Activated T-helper 17 cell treated with anti-CD3 and anti-CD28 coated beads, Interleukin-2, amount 50 U/mL, for 72 hours (primary cell): Measurements from ENCODE around the gene DDX3X. TPM values are rescaled to one million over a fixed set of nuclear protein-coding genes. Genes with fewer than 3 reads are reported as not detected.
"Not testable (repeated sequence)": the region's sequence is repeated elsewhere in the genome, so short reads cannot be mapped to it uniquely, and the experiment has no call there.

Source experiments
- ATAC-seq: fragments of 150-1000 bp; cut with Tn5 transposase; replicated peaks from 2 replicates; pipeline ENCODE4 v1.10.0; 2021; ENCODE audit warnings: mild to moderate bottlenecking, moderate library complexity
- H3K27ac Mint-ChIP-seq: one replicate; pipeline ENCODE4 v1.8.0; 2022; ENCODE audit warnings: mixed read lengths
- H3K27me3 Mint-ChIP-seq: one replicate; pipeline ENCODE4 v1.8.0; 2022; ENCODE audit warnings: mixed read lengths
- H3K36me3 Mint-ChIP-seq: one replicate; pipeline ENCODE4 v1.8.0; 2022; ENCODE audit warnings: low read depth, mild to moderate bottlenecking, mixed read lengths
- H3K4me1 Mint-ChIP-seq: one replicate; pipeline ENCODE4 v1.8.0; 2022; ENCODE audit warnings: mixed read lengths
- H3K4me3 Mint-ChIP-seq: one replicate; pipeline ENCODE4 v1.8.0; 2022; ENCODE audit warnings: mild to moderate bottlenecking, mixed read lengths
- H3K9me3 Mint-ChIP-seq: one replicate; pipeline ENCODE4 v1.8.0; 2022; ENCODE audit warnings: mixed read lengths
- total RNA-seq, 2 donors: library from RNA; stranded (reverse); gene quantifications; one replicate each; pipeline ENCODE4 v1.2.3, GENCODE V29; 2022

Gene DDX3X
- total RNA-seq, 2 donors from 2014 or later, result 226 to 303 TPM

DNA sequence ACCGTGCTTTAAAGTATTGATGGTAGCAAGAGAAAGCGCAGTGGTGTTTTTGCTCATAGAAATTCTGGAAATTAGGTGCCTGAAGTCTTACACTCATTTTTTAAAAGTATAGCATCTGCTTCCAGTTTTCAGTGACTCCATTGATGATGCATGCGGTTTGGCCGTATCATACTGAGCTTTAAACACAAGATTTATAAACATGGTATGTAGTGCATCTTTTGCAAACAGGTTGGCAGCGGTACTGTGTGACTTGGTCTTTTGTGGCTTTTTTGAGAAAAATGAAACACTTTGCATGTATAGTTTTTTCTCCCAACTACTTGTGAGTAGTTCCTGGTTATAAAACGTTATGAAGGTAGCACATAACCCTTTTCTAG, 2.0 kb downstream of the DDX3X start:
- no peaks in the 10 kb centered on the region for H3K9me3 Mint-ChIP-seq
- H3K4me1 Mint-ChIP-seq, result peaks cover 6% of the 10 kb centered on the region
- H3K36me3 Mint-ChIP-seq, result peaks cover 78% of the 10 kb centered on the region
- ATAC-seq, result peak; percentile 13
- H3K27ac Mint-ChIP-seq, result peak overlapping the region; percentile 100
- H3K27me3 Mint-ChIP-seq, result no peaks in the 10 kb centered on the region
- peak overlapping the region; percentile 95 for H3K4me3 Mint-ChIP-seq

DNA sequence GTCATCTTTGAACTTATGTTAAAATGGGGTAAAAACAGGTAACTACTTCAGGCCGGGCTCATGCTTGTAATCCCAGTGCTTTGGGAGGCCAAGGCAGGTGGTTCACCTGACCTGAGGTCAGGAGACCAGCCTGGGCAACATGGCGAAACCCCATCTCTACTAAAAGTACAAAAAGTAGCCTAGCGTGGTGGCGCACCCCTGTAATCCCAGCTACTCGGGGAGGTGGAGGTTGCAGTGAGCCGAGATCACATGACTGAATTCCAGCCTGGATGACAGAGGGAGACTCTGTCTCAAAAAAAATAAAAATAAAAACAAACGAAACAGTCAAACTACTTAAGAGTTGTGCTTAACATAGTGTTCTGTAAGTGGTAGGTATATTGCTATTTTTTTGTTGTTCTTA, 2.5 kb downstream of the DDX3X start:
- no peaks in the 10 kb centered on the region for H3K9me3 Mint-ChIP-seq
- H3K27ac Mint-ChIP-seq, result peak overlapping the region; percentile 100
- no peak for ATAC-seq
- no peaks in the 10 kb centered on the region for H3K27me3 Mint-ChIP-seq
- peak overlapping the region; percentile 95 for H3K4me3 Mint-ChIP-seq
- peaks cover 83% of the 10 kb centered on the region for H3K36me3 Mint-ChIP-seq
- H3K4me1 Mint-ChIP-seq, result peaks cover 6% of the 10 kb centered on the region

DNA sequence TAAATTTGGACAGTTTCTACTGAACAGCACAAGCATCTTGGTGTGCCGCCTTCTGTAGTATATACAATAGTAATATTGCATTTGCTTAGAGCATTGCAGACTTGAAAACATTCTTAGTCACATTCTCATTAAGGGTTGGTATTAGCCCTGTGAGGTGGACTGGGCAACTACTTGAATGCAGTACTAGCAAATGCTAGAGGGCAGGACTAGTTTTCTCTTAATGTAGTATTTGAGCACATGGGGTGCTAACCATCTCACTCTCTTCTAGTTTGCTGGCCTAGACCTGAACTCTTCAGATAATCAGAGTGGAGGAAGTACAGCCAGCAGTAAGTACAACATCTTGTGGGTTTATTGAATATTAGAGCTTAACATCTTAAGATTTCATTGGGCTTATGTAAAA, 3.2 kb downstream of the DDX3X start:
- Mint-ChIP-seq H3K27me3 (no peaks in the 10 kb centered on the region), H3K4me1 (peaks cover 6% of the 10 kb centered on the region), H3K36me3 (peaks cover 90% of the 10 kb centered on the region), H3K27ac (peak overlapping the region; percentile 36), H3K4me3 (peak overlapping the region; percentile 95), H3K9me3 (no peaks in the 10 kb centered on the region)
- no peak for ATAC-seq

DNA sequence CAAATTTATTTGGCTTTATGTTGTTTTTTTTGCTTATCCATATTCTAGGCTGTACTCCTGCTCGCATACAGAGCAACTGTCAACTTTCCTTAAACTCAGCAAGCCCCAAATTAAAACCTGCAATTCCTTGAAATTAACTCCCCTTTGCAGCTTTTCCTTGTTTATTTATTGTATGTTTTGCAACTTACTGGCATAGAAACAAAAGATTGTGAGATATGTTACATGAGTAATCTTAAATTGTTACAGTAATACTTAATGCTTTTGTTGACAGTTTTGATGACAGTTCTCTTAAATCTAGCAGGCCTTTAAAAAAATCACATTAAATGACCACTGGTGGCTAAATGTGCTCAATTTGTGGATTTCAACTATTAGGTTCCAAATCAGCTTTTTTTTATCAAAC, 4.5 kb downstream of the DDX3X start:
- no peaks in the 10 kb centered on the region for H3K9me3 Mint-ChIP-seq
- H3K4me1 Mint-ChIP-seq, result peaks cover 6% of the 10 kb centered on the region
- no peak for ATAC-seq
- H3K36me3 Mint-ChIP-seq, result peaks cover 100% of the 10 kb centered on the region
- peak overlapping the region; percentile 95 for H3K4me3 Mint-ChIP-seq
- peak overlapping the region; percentile 36 for H3K27ac Mint-ChIP-seq
- no peaks in the 10 kb centered on the region for H3K27me3 Mint-ChIP-seq

DNA sequence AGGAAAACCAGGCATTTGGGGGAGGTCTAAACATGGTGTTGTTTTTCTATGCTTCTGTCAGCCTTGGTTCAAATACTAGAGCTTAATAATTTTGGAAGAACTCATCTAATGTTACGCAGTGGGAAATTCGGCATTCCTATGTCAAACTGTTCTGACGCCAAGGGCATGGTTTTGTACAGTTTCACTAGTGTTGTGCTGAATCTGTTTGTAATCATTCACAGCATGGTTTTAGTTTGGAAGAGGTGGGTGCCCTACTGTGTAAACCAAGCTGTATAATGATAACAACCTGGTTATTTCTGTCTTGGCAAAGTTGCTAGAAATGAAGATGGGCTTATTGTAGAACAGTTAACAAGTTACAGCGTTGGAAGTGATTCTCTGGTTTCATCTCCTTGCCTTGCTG, 5.2 kb downstream of the DDX3X start:
- peaks cover 100% of the 10 kb centered on the region for H3K36me3 Mint-ChIP-seq
- no peak for ATAC-seq
- H3K9me3 Mint-ChIP-seq, result no peaks in the 10 kb centered on the region
- no peaks in the 10 kb centered on the region for H3K27me3 Mint-ChIP-seq
- H3K4me3 Mint-ChIP-seq, result peak overlapping the region; percentile 95
- H3K4me1 Mint-ChIP-seq, result peaks cover 6% of the 10 kb centered on the region
- peak overlapping the region; percentile 36 for H3K27ac Mint-ChIP-seq

DNA sequence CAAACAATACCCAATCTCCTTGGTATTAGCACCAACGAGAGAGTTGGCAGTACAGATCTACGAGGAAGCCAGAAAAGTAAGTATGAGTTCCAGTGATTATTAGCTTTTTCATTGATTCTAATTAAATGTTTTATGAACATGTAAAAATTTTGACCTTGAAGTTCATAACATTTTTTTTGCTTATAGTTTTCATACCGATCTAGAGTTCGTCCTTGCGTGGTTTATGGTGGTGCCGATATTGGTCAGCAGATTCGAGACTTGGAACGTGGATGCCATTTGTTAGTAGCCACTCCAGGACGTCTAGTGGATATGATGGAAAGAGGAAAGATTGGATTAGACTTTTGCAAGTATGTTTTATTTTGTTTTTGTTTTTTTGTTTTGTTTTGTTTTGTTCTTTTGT, 10.1 kb downstream of the DDX3X start:
- no peak overlapping the region for H3K4me3 Mint-ChIP-seq
- no peak for ATAC-seq
- H3K4me1 Mint-ChIP-seq, result peaks cover 6% of the 10 kb centered on the region
- H3K9me3 Mint-ChIP-seq, result no peaks in the 10 kb centered on the region
- H3K36me3 Mint-ChIP-seq, result peaks cover 100% of the 10 kb centered on the region
- H3K27me3 Mint-ChIP-seq, result no peaks in the 10 kb centered on the region
- no peak overlapping the region for H3K27ac Mint-ChIP-seq

DNA sequence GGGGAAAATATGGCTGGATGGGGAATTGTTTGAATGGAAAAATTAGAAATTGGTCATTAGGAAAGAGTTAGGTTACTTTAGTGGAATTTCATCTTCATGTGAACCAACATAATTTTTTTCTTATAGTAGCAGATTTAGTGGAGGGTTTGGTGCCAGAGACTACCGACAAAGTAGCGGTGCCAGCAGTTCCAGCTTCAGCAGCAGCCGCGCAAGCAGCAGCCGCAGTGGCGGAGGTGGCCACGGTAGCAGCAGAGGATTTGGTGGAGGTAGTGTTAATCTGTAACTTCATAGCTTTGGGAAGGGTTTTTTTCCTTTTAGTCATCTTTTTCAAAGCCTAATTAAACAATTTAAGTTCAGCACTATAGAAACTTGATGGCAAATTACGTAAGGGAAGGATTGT, 13.2 kb downstream of the DDX3X start:
- peaks cover 86% of the 10 kb centered on the region for H3K36me3 Mint-ChIP-seq
- no peak overlapping the region for H3K27ac Mint-ChIP-seq
- H3K27me3 Mint-ChIP-seq, result no peaks in the 10 kb centered on the region
- no peak for ATAC-seq
- H3K9me3 Mint-ChIP-seq, result no peaks in the 10 kb centered on the region
- H3K4me1 Mint-ChIP-seq, result peaks cover 17% of the 10 kb centered on the region
- H3K4me3 Mint-ChIP-seq, result no peak overlapping the region

DNA sequence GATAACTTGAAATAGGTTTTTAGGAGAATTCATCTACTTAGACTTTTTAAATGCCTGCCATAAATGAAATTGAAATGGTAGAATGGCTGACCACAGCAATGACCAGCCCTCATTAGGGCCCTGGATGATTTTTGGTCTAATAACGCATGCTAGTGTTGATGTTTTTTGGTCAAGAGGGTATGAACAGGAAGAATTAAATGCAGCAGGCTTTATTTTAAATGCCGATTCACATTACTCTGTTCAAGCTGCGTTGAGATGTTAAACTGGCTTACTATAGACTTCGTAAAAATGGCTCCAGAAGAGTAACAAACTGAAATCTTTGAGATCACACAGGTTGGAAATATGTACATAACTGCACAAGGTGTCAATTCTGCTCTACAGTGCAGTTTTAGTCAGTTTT, 14.6 kb downstream of the DDX3X start:
- no peak for ATAC-seq
- Mint-ChIP-seq H3K27ac (no peak overlapping the region), H3K4me3 (no peak overlapping the region), H3K4me1 (peaks cover 25% of the 10 kb centered on the region), H3K36me3 (peaks cover 73% of the 10 kb centered on the region), H3K27me3 (no peaks in the 10 kb centered on the region), H3K9me3 (no peaks in the 10 kb centered on the region)

DNA sequence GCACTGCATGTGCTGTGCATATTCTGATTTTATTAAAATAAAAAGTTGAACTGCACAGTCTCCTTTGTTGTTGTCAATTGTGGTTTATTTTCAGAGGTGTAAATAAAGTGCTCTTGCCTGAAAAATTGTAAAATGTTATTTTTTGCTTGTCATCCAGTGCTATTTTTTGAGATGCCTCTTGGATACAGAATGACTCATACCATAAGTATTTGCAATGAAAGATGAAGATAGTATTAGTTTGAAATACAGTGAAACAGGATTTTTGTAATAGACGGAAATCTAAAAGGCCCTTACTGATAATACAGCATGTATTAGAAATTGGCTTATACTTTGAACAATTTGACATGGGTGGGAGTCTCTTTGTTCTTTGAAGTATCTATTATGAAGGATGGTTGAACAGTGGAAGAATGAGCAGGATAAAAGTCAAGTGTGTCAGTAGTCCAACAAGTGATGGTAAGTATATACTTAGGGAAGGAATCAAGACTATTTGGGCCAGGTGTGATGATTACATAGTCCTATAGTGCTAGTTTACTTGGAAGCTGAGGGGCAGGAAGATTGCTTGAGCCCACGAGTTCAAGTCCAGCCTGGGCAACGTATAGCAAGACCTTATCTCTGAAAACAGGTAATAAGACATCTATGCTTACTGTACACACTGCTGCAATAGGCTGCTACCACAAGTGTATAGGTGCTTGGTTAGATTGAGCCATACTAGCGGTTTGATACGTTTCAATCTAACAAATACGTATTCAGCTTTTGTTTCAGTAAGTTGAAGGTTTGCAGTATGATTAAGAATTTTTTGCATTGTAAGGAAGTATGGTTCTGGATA, 16.4 kb downstream of the DDX3X start:
- no peaks in the 10 kb centered on the region for H3K9me3 Mint-ChIP-seq
- ATAC-seq, result peak; percentile 61
- H3K4me1 Mint-ChIP-seq, result peaks cover 25% of the 10 kb centered on the region
- H3K27me3 Mint-ChIP-seq, result no peaks in the 10 kb centered on the region
- no peak overlapping the region for H3K27ac Mint-ChIP-seq
- peaks cover 55% of the 10 kb centered on the region for H3K36me3 Mint-ChIP-seq
- H3K4me3 Mint-ChIP-seq, result peak overlapping the region; percentile 38

DNA sequence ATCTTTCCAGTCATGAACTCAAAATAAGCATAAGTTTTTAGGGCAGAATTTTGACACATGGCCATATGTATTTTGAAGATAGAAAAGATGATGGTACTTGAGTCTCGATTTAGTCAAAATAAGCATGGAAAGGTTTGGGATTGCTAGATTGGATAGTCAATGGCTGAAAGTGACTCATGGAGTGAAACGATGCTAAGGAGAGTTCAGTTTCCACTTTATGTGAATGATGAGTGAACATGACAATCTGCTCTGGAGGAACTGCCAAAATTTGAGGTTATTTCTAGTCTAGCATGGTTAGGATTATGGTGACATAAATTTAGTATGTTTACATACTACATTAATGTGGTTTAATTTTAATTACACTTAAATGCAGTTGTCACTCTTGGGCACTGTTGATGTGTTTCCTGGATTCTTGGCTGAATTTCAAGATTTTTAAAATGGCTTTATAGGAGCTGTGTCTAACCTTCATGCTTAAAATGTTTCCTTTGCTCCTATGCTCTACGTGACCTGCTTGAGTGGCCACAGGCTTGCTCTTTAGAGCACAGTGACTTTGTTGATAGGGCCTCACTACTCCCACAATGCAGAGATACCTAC, 17.1 kb downstream of the DDX3X start:
- peak; percentile 75 for ATAC-seq
- Mint-ChIP-seq H3K27me3 (no peaks in the 10 kb centered on the region), H3K4me3 (peak overlapping the region; percentile 38), H3K4me1 (peaks cover 25% of the 10 kb centered on the region), H3K27ac (peak overlapping the region; percentile 43), H3K36me3 (peaks cover 47% of the 10 kb centered on the region), H3K9me3 (no peaks in the 10 kb centered on the region)

DNA sequence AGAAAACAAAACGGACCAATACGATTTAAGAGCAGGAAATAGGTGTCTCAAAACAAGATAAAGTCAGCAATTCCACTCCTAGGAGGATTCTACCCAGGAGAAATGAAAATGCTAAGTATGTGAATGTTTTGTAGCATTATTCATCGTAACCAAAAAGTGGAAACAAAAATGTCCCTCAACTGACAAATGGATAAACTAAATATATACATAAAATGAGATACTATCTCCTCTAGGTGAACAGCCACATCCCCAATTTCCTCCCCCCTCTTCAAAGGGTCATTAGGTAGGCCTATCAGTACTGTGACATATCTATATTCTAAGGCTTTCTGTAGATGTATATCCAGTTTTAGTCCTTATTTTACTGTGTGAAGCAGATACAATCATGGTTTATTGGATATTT, 18.0 kb downstream of the DDX3X start:
- Mint-ChIP-seq H3K4me1 (peaks cover 25% of the 10 kb centered on the region), H3K9me3 (no peaks in the 10 kb centered on the region), H3K4me3 (peak overlapping the region; percentile 38), H3K36me3 (peaks cover 39% of the 10 kb centered on the region), H3K27me3 (no peaks in the 10 kb centered on the region), H3K27ac (peak overlapping the region; percentile 43)
- ATAC-seq, result no peak

DNA sequence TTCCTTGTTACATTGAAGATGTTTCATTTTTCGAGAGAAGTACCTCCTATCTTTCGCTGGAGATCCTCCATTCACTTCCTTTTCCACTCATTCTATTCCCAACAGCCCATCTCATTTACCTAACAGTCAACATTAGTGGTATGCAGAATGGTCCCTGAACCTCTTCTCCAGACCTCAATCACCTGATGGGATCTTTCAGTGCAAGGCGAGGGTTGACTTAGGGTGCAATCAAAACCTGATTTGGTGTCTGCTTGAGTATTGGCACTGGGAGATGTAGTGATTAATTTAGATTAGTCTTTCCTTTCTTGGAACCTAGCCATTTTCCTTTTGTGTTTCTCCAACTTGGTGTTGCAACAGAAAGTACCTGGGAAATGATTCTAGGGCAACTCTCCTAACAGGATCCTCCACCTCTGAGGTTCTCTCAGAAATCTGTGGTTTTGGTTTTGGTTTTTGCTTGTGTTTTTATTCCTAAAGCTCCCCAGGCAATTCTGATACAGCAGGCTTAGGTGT, 18.4 kb downstream of the DDX3X start:
- no peaks in the 10 kb centered on the region for H3K27me3 Mint-ChIP-seq
- H3K9me3 Mint-ChIP-seq, result no peaks in the 10 kb centered on the region
- ATAC-seq, result no peak
- H3K36me3 Mint-ChIP-seq, result peaks cover 34% of the 10 kb centered on the region
- H3K4me1 Mint-ChIP-seq, result peaks cover 25% of the 10 kb centered on the region
- peak overlapping the region; percentile 38 for H3K4me3 Mint-ChIP-seq
- no peak overlapping the region for H3K27ac Mint-ChIP-seq

DNA sequence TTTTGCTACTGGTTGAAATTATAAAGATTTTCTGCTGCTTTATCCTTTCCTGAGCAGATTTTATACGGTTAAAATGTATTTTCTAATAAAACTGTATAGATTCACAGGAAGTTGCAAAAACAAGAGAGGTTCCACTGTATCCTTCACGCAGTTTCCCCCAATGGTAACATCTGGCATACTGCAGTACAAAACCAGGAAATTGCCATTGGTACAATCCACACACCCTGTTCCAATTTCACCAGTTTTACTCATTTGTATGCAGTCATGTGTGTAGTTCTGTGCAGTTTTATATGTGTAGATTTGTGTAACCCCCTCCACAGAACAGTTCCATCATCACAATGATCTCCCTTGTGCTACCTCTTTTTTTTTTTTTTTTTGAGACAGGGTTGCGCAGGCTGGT, 20.0 kb downstream of the DDX3X start:
- Mint-ChIP-seq H3K27ac (no peak overlapping the region), H3K9me3 (no peaks in the 10 kb centered on the region), H3K27me3 (no peaks in the 10 kb centered on the region), H3K4me3 (no peak overlapping the region), H3K36me3 (peaks cover 18% of the 10 kb centered on the region), H3K4me1 (peaks cover 25% of the 10 kb centered on the region)
- ATAC-seq, result no peak

DNA sequence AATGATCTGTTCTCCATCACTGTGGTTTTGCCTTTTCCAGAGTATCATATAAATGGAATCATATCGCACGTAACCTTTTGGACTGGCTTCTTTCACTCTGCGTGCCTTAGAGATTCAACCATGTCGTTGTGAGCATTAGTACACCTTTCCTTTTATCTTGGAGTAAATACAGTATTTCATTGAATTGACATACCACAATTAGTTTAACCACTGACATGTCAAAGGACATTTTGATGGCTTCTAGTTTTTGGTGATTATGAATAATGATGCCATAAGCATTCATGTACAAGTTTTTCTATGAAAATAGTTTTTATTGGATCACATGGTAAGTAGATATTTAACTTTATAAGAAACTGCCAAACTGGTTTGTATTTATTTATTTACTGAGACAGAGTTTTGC, 35.2 kb downstream of the DDX3X start:
- H3K9me3 Mint-ChIP-seq, result no peaks in the 10 kb centered on the region
- H3K4me1 Mint-ChIP-seq, result no peaks in the 10 kb centered on the region
- no peak overlapping the region for H3K27ac Mint-ChIP-seq
- H3K36me3 Mint-ChIP-seq, result no peaks in the 10 kb centered on the region
- no peaks in the 10 kb centered on the region for H3K27me3 Mint-ChIP-seq
- H3K4me3 Mint-ChIP-seq, result no peak overlapping the region
- ATAC-seq, result no peak

DNA sequence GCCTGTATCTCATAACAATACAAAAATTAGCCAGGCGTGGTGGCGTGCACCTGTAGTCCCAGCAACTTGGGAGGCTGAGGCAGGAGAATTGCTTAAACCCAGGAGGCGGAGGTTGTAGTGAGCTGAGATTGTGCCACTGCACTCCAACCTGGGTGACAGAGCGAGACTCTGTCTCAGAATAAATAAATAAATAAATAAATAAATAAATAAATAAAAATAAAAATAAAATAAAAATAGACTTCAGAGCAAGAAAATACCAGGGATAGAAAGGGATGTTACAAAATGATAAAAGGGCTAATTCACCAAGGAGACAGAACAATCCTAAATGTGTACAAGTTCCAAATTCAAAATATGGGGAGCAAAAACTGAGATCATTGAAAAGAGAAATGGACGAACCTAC, 37.6 kb downstream of the DDX3X start:
- not testable (repeated sequence) for H3K9me3 Mint-ChIP-seq, H3K27me3 Mint-ChIP-seq, H3K4me1 Mint-ChIP-seq, ATAC-seq, H3K36me3 Mint-ChIP-seq, H3K27ac Mint-ChIP-seq, H3K4me3 Mint-ChIP-seq
